ENCODE data around the gene PTGES.

The PTGES gene

DNA sequence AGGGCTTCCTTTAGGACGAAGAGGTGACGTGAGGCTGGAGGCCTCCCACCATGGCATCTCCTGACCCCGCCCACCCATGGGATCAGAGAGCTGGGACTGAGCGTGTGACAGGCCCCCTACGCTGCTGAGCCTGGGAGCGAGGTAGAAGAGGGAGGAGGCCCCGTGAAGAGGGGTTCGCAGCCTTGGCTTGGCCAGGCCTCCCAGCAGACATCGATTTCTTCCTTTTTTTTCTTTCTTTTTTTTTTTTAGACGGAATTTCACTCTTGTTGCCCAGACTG, 39.5 kb downstream of the PTGES start:
- no peak for DNase-seq

DNA sequence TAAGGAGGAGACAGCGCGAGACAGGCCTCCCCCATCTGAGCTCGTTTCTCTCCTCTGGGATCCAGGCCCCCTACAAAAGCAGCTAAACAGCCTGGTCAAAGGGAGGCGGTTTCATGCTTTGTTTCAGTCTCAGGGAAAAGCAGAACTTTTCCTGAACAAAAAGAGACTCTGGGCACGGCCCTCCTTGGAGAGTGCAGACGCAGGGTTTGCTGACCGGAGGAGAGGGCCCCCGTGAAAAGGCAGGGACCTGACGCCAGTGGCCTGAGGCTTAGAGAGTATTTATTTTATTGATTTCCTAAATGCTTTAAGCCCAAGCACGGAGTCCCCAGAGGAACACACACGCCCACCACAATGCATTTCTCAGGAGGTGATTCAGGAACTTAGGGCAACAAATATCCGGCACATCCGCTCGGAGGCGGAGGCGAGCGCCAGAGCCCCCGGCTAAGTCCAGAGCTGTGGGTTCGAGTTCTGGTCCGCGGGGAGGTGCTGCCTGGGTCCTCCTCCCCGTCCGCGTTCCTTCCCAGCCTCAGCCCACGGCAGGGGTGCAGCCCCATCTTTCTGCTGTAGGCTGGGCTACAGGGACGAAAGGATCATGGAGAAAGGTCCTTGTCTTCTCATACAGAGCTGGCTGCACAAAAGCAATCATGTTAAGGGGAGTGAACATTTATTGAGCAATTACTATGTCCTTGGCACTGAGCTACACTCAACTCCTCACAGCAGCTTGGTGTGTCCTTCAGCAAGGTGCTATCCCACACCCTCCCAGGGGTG, 40.0 kb downstream of the PTGES start:
- no peak for DNase-seq

DNA sequence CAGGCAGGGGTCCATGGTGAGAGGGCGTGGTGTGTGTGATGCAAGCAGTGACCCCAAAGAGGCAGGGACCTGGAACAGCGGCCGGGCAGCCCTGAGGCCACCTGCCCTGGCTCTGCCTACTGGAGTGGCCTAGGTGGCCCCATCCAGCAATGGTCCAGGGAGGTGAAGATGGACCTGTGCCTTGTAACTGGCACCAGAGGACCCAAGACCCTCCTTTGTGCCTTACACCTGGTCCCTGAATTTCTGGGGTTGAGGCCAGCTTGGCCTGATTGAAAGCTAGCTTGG, 42.7 kb downstream of the PTGES start:
- DNase-seq, result no peak

DNA sequence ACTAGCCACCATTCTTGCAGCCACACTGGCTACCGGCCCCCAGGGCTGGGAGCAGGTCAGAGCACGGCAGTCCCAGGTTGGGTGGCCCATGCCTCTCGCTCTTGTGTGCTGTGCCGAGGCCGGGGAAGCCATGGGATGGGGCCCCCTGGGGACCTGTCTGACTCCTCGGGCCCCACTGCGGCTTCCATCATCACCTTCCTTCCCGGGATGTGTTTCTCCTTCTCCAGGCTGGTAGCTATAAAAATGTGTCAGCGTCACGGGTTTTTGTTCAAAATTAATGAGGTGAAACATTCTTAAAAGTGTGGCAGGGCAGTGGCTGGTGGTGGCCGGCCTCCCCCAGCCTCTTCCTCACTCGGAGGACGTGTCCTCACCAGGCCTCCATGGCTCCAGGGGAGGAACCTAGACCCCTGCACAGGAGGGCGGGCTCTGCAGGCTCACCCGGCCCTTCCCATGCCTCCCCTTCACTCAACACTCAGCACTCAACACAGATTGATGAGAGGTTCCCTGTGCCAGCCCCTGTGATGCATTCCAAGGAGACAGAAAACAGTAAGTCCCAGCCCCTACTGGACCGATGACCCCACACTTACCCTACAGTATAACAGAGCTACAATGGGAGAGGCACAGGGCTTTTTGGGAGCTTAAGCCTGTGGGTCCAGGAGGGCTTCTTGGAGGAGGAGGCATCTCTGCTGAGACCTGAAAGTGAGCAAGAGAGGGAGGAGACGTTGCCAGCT, 43.2 kb downstream of the PTGES start:
- DNase-seq, result no peak

DNA sequence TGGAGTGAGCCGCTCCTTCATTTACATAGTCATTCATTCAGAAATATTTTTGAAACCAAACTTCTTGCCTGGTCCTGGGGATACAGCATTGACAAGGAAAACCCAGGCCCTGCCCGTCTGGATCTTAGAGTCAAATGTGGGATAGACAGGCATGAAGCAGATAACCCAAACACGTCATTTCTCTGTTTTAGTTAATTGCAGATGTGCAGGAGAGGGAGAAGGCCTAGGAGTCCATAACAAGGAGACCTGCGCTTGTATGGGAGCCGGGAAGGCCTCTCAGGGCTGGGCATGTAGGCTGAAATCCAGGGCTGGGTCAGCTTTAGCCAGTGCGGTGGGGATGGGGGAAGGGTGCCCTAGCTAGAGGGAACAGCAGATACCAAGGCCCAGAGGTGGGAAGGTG, 44.0 kb downstream of the PTGES start:
- no peak for DNase-seq

DNA sequence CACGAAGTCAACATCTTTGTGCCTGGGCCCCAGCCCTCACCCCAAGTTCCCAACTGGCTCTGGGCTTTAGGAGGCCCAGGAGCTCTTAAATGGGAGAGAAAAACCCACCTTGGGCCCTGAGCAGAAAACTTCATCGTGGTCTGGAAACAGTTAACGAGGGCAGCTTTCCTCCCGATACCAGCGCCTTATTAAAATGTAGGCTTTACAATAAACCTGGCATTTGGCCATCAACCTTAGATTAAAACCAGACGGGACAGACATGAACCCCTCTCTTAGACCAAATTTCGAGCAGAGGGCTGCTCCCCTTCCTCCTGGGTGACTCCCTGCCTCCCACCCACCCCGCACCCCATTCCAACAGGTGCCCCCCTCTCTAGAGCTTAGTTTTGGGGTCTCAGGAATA, 48.0 kb downstream of the PTGES start:
- DNase-seq, result no peak

DNA sequence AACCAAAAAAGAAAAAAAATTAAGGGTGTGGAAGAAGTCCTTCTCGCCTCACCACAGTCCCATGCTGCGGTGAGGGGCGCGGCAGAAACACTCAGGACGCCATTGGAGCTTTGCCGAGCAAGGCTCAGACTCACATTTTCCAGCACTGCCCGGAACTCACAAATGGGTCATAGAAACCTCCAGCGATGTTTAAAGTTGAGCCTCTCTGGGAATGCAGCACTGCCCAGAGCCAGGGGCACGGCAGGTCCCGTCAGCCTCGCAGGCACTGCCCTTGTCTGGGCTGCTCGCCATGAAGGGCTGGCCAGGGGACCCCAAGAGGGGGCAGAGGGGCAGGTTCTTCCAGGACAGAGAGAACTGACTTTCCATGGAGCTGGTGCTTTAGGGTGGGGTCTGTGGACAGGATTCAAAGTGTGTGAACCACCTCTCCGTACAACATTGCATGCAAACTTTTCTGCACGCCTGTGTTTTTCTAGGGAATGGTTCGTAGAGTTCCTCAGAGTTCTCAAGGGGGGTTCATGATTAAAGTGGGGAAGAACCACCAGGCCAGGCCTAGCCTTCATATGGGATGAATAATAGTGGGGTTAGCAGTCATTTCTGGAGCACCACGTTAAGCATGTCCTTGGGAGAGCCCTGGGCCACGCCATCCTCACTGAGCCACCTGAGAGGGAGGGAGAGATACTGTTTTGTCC, 49.0 kb downstream of the PTGES start:
- DNase-seq, result no peak

DNA sequence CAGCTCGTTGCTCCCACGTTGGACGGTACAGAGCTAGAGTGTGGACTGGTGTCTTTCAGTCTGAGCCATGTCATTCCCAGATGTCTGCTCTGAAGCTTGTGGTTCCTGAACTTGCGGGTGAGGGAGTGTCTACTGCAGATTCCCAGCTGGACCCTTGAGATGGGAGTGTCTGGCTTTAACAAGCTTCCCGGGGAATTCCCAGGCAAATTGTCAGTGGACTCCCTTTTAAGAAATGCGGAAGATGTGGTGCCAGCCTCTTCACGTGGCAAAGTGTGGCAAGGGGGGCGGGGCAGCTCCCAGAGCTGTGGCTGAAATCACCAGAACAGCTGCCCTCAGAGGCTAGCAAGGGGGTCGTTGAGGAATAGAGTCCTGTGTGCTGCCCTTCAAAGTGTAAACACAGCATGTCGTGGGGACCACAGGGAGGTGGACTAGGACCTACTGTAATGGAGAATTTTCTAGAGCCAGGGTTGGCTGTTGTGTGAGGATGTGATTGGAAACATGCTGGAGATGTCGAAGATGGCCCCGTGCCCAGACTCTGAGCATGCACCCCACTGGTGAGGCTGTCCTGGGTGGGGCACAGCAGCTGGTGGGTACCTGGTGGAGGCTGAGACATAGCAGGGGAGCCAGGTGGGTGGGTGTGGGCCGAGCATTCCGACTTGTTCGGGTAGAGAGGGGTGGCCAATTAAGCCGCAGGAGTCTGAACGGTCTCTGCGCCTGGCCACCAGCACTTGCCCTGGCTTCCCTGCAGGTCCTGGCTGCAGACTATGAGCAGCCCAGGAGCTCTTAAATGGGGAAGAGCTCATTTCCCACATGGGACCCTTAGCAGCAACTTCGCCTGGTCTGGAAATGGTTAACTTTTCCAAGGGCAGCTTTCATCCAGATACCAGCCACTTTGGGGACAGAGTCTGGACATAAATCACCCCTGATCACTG, 50.0 kb downstream of the PTGES start:
- no peak for DNase-seq

DNA sequence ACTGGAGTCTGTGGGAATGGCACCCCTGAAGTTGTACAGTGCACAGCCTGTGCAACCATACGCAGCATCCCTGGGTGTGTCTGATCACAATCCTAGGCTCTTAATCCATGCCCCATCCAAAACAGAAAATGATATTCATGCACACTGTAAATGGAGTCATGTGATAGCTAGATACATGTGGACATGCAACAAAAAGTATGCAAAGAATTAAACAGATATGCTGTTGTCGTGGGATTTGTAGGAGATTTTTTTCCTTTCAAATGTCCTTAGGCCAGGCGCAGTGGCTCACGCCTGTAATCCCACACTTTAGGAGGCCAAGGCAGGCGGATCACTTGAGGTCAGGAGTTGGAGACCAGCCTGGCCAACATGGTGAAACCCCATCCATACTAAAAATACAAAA, 51.3 kb downstream of the PTGES start:
- no peak for DNase-seq

DNA sequence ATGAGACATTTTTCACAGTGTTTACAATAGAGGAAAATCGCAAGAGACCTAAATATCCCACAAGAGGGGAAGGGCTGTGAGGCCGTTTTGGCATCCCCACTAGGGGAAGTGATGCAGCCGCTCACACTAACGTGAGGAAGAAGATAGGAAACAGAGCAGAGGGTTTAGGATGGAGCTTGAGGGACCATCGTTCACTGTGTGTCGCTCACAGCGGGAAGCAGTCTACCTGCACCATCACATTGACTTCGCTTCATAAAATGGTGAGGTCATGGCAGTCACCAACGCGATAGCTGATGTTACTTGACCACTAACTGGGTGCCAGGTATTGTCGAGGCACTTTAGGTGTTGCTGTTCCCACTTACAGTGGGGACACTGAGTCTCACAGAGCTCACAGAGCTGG, 51.8 kb downstream of the PTGES start:
- no peak for DNase-seq

DNA sequence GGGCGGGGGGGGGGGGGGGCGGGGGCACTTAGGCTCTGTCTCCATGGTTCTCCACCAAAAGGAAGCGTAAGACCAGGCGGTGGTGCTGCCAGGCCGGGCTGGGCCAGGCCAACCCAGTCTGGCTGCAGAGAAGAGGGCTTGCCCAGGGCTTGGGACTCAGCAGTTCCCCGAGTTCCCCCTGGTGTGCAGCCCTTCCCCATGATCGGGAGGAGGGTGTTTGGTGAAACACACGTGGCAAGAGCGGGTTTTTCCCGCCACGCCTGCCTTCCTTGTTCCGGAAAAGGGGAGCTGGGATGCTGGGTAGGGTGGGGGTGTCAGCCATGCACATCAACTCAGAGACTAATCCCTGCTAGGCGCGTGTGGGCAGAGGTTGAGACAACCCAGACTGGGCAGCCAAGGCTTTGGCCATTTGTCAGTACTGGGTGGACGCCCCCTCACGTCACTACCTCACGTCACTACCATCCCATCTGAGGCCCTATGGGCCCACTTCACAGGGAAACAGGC, 54.5 kb downstream of the PTGES start:
- DNase-seq, result no peak

DNA sequence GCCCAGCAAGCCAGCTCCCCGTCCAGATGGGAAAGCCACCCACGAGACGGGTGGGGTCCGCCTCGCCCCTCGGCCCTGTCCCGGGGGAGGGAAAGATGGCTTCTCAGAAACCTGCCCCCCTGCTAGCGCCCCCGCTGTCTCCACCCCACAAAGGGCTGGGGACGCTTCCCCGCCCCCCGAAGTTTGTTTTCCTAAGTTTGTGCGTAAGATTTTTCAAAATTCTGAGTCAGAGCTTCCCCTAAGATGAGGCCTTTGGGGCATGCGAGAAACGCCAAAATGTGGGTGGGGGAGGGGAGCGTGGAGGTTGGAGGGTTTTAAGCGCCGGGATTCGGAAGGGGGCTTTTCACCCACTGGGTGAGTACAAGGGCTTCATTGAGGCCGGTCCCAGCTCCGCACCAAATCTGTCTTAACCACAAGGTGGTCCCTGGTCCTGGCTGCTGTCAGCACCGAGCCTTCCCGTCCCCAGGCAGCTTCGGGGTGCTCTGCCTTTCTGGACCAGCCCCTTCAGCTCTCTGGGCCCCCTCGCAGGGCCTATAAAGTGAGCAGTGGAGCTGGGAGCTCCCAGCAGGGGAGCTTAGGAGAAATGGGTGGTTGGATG, 55.1 kb downstream of the PTGES start:
- no peak for DNase-seq

DNA sequence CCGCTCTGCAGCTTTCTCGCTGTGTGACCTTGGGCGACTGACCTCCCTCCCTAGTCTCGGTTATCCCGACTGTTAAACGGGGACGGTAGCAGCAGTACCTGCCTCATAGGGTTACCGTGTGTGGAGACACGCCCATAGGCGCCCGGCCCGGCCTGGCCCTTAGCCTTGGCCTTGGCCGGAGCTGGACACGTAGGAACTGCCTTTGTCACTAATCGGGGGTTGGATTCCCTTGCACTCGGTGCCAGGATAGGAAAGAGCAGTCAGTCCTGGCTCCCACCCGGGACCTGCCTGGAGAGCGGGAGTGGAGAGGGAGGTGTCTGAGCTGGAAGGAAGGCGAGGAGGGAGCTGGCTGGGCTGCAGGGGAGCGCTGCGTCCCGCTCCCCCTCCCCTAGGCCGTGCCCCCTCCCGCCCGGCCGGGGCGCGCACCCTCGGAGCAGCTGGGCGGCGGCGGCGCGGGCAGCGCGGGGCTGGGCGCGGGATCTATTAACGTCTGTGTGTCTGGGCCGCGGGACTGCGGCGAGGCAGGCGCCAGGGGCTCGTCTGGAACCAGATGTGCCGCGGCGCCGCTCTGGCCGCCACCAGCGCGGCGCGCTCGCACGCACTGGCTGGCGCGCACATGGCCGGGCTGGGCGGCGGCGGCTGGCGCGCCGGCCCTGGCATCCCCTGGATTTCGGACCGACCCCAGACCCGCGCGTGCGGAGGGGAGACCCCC, 55.7 kb downstream of the PTGES start:
- no peak for DNase-seq

DNA sequence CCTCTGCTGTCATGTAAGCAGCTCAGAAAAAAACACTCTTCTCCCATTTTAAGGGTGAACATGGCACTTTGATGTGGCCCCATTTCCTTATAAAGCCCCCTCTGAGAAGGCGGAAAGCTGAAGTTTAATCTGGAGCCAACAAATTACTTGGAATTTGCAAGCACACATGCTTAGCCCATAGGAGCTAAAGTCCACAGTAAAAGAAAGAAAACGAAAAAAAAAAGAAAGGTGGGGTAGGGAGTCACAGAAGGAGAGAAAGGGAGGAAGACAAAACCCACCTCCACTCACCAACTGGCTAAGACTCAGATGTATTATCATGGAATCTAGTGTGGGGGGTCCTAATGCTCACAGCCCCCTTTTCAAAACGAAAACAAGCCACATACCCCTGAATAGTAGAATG, 57.0 kb downstream of the PTGES start:
- DNase-seq, result no peak

DNA sequence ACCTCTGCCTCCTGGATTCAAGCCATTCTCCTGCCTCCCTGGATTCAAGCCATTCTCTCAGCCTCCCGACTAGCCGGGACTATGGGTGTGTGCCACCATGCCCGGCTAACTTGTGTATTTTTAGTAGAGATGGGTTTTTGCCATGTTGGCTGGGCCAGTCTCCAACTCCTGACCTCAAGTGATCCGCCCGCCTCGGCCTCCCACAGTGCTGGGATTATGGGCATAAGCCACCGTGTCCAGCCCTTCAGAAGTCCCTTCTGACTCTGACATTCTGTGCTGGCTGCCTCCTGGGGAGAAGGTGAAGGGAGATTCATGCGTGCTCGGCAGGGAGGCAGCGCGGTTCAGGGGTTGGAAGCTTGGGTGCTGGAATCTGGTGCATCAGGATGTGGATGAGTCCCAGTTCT, 58.6 kb downstream of the PTGES start:
- DNase-seq, result no peak

DNA sequence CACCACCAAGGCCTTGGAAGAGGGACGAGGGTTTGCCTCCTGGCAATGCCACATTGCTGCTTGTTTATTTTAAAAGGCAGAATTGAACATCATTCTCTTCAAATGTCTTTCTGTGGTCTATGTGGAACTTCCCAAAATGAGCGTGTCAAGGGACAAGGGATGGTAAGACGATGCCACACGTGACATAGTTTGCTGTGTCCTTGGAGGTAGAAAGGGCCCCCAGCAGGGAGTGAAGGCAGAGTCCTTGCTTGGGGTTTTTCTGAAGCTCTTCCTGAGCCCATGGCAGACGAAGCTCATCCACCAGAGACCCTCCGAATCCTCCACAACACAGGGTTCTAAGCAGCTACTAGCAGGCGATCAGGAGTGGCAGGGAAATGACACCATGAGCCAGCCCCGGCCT, 59.1 kb downstream of the PTGES start:
- DNase-seq, result no peak

DNA sequence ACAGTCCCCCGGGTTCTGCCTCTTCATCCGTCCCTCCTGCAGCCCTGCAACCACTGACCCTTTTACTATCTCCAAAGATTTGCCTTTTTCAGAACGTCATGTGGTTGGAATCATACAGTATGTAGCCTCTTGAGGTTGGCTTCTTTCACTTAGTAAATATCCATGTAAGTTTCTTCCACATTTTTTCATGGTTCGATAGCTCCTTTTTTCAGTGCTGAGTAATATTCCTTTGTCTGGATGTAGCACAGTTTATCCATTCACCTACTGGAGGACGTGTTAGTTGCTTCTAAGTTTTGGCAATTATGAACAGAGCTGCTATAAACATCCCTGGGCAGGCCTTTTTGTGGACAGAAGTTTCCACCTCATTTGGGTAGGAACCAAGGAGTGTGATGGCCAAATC, 60.3 kb downstream of the PTGES start:
- no peak for DNase-seq
